HT-29 (cell line): ENCODE data around the gene CYP3A4. TPM values are rescaled to one million over a fixed set of nuclear protein-coding genes. Genes with fewer than 3 reads are reported as not detected.
"Not testable (repeated sequence)": the region's sequence is repeated elsewhere in the genome, so short reads cannot be mapped to it uniquely, and the experiment has no call there.

Experiments
- DNase-seq: peaks from one replicate; pipeline ENCODE4 v3.0.0-alpha.2; 2015; ENCODE audit warnings: low spot score
- total RNA-seq: library from RNA; depleted of rRNA; stranded (reverse); fragments of >200 nt; shearing (Covaris generic); gene quantifications from 2 replicates; pipeline ENCODE4 v1.2.3, GENCODE V29; 2014

Gene CYP3A4
- total RNA-seq, 1 experiment from 2014 or later = not detected

- no peak for DNase-seq
Measured at GRCh38 chr7:99755085-99755484, 28.9 kb downstream of the CYP3A4 start.

- DNase-seq = peak; percentile 58
Measured at GRCh38 chr7:99752356-99752755, 31.6 kb downstream of the CYP3A4 start.

- DNase-seq = peak; percentile 78
Measured at GRCh38 chr7:99751322-99752052, 32.5 kb downstream of the CYP3A4 start.

GRCh38 chr7:99748846-99749579 lies 35.0 kb downstream of the CYP3A4 start:
- no peak for DNase-seq

GRCh38 chr7:99746915-99747314 lies 37.1 kb downstream of the CYP3A4 start:
- DNase-seq = not testable (repeated sequence)

- DNase-seq = not testable (repeated sequence)
Measured at GRCh38 chr7:99745395-99745794, 38.6 kb downstream of the CYP3A4 start.

- no peak for DNase-seq
Measured at GRCh38 chr7:99742737-99743394, 41.1 kb downstream of the CYP3A4 start.

GRCh38 chr7:99741441-99741795 lies 42.6 kb downstream of the CYP3A4 start:
- DNase-seq = no peak

- no peak for DNase-seq
Measured at GRCh38 chr7:99740573-99741440, 43.2 kb downstream of the CYP3A4 start.

- no peak for DNase-seq
Measured at GRCh38 chr7:99739699-99740572, 44.0 kb downstream of the CYP3A4 start.

GRCh38 chr7:99737726-99738125 lies 46.3 kb downstream of the CYP3A4 start:
- no peak for DNase-seq

- DNase-seq = not testable (repeated sequence)
Measured at GRCh38 chr7:99736667-99737066, 47.3 kb downstream of the CYP3A4 start.

- no peak for DNase-seq
Measured at GRCh38 chr7:99734987-99735386, 49.0 kb downstream of the CYP3A4 start, which contains the start of gene CYP3A7. Gene CYP3A7 (minus strand): TSS chr7:99735196. CDS start chr7:99735093, 103 bp downstream.

- peak; percentile 29 for DNase-seq
Measured at GRCh38 chr7:99733448-99733847, 50.5 kb downstream of the CYP3A4 start.

- DNase-seq = no peak
Measured at GRCh38 chr7:99733003-99733402, 51.0 kb downstream of the CYP3A4 start.

GRCh38 chr7:99731638-99732374 lies 52.2 kb downstream of the CYP3A4 start:
- DNase-seq = no peak

- DNase-seq = no peak
Measured at GRCh38 chr7:99730992-99731391, 53.0 kb downstream of the CYP3A4 start.

GRCh38 chr7:99730238-99730810 lies 53.7 kb downstream of the CYP3A4 start:
- DNase-seq = no peak

- peak; percentile 25 for DNase-seq
Measured at GRCh38 chr7:99729486-99730237, 54.3 kb downstream of the CYP3A4 start.
